ENCODE measurements around the gene LTB4R2.
A peak's percentile ranks its signal among the peaks of the same experiment; 100 is the strongest.

Gene LTB4R2

GRCh38 chr14:24334431-24335291 is 24.7 kb downstream of the LTB4R2 start, which contains the start of gene ADCY4:
Gene ADCY4 (minus strand): TSS chr14:24335071. CDS start chr14:24334652, 419 bp downstream.
- no peak within 1 kb of the TSS for H3K27ac ChIP-seq
- no peaks in the 10 kb centered on the region for H3K36me3 ChIP-seq (ENCODE audit: insufficient read depth, low read length)
- DNase-seq (ENCODE audit: low read depth, low spot score): no peak
- TF ChIP-seq FOXP2 (optimal IDR thresholded peaks at IDR 0.05; ENCODE audit: control extremely low read depth, extremely low read length, insufficient read depth) (no peak), EZH2 (IDR thresholded peaks at IDR 0.05) (no peak), POLR2AphosphoS5 (IDR thresholded peaks at IDR 0.05; ENCODE audit: borderline replicate concordance, low read depth, low read length) (no peak)
- H3K9ac ChIP-seq (ENCODE audit: insufficient read length): peak within 1 kb of the TSS; percentile 63
- H3K4me3 ChIP-seq: peak within 1 kb of the TSS; percentile 84
- H3K9me3 ChIP-seq (ENCODE audit: low read depth, low read length): no peaks in the 10 kb centered on the region

GRCh38 chr14:24335461-24336171 is 25.7 kb downstream of the LTB4R2 start:
- Histone ChIP-seq H3K36me3 (ENCODE audit: insufficient read depth, low read length) (no peaks in the 10 kb centered on the region), H3K27ac (no peak overlapping the region), H3K9ac (ENCODE audit: insufficient read length) (no peak overlapping the region), H3K9me3 (ENCODE audit: low read depth, low read length) (no peaks in the 10 kb centered on the region), H3K4me3 (no peak overlapping the region)
- no peak for TF ChIP-seq FOXP2 (optimal IDR thresholded peaks at IDR 0.05; ENCODE audit: control extremely low read depth, extremely low read length, insufficient read depth)
- TF ChIP-seq EZH2 (IDR thresholded peaks at IDR 0.05): no peak
- no peak for TF ChIP-seq POLR2AphosphoS5 (IDR thresholded peaks at IDR 0.05; ENCODE audit: borderline replicate concordance, low read depth, low read length)
- no peak for DNase-seq (ENCODE audit: low read depth, low spot score)

- TF ChIP-seq POLR2AphosphoS5 (IDR thresholded peaks at IDR 0.05; ENCODE audit: borderline replicate concordance, low read depth, low read length) (no peak), FOXP2 (optimal IDR thresholded peaks at IDR 0.05; ENCODE audit: control extremely low read depth, extremely low read length, insufficient read depth) (no peak), EZH2 (IDR thresholded peaks at IDR 0.05) (no peak)
- no peaks in the 10 kb centered on the region for H3K36me3 ChIP-seq (ENCODE audit: insufficient read depth, low read length)
- H3K9me3 ChIP-seq (ENCODE audit: low read depth, low read length): no peaks in the 10 kb centered on the region
- no peak overlapping the region for H3K4me3 ChIP-seq
- no peak for DNase-seq (ENCODE audit: low read depth, low spot score)
- H3K9ac ChIP-seq (ENCODE audit: insufficient read length): no peak overlapping the region
- H3K27ac ChIP-seq: no peak overlapping the region
Measured at GRCh38 chr14:24337144-24337823, 27.3 kb downstream of the LTB4R2 start.

GRCh38 chr14:24337824-24338175 is 27.9 kb downstream of the LTB4R2 start:
- no peak for TF ChIP-seq FOXP2 (optimal IDR thresholded peaks at IDR 0.05; ENCODE audit: control extremely low read depth, extremely low read length, insufficient read depth)
- TF ChIP-seq EZH2 (IDR thresholded peaks at IDR 0.05): no peak
- TF ChIP-seq POLR2AphosphoS5 (IDR thresholded peaks at IDR 0.05; ENCODE audit: borderline replicate concordance, low read depth, low read length): no peak
- Histone ChIP-seq H3K4me3 (no peak overlapping the region), H3K36me3 (ENCODE audit: insufficient read depth, low read length) (no peaks in the 10 kb centered on the region), H3K27ac (no peak overlapping the region), H3K9me3 (ENCODE audit: low read depth, low read length) (no peaks in the 10 kb centered on the region), H3K9ac (ENCODE audit: insufficient read length) (no peak overlapping the region)
- DNase-seq (ENCODE audit: low read depth, low spot score): no peak

GRCh38 chr14:24338843-24339242 is 28.9 kb downstream of the LTB4R2 start:
- DNase-seq (ENCODE audit: low read depth, low spot score): no peak
- Histone ChIP-seq H3K4me3 (no peak overlapping the region), H3K9ac (ENCODE audit: insufficient read length) (no peak overlapping the region), H3K27ac (no peak overlapping the region), H3K9me3 (ENCODE audit: low read depth, low read length) (no peaks in the 10 kb centered on the region), H3K36me3 (ENCODE audit: insufficient read depth, low read length) (no peaks in the 10 kb centered on the region)
- TF ChIP-seq EZH2 (IDR thresholded peaks at IDR 0.05) (no peak), FOXP2 (optimal IDR thresholded peaks at IDR 0.05; ENCODE audit: control extremely low read depth, extremely low read length, insufficient read depth) (no peak), POLR2AphosphoS5 (IDR thresholded peaks at IDR 0.05; ENCODE audit: borderline replicate concordance, low read depth, low read length) (no peak)

GRCh38 chr14:24339284-24340151 is 29.6 kb downstream of the LTB4R2 start, which contains the start of gene RIPK3:
Gene RIPK3 (minus strand): TSS chr14:24339991. CDS start chr14:24339826, 165 bp downstream.
- DNase-seq (ENCODE audit: low read depth, low spot score): no peak
- no peak within 1 kb of the TSS for H3K9ac ChIP-seq (ENCODE audit: insufficient read length)
- no peaks in the 10 kb centered on the region for H3K9me3 ChIP-seq (ENCODE audit: low read depth, low read length)
- no peak for TF ChIP-seq FOXP2 (optimal IDR thresholded peaks at IDR 0.05; ENCODE audit: control extremely low read depth, extremely low read length, insufficient read depth)
- no peak for TF ChIP-seq EZH2 (IDR thresholded peaks at IDR 0.05)
- TF ChIP-seq POLR2AphosphoS5 (IDR thresholded peaks at IDR 0.05; ENCODE audit: borderline replicate concordance, low read depth, low read length): no peak
- peak within 1 kb of the TSS; percentile 22; the same call in 1 of the 2 replicates for H3K4me3 ChIP-seq
- no peaks in the 10 kb centered on the region for H3K36me3 ChIP-seq (ENCODE audit: insufficient read depth, low read length)
- H3K27ac ChIP-seq: no peak within 1 kb of the TSS

GRCh38 chr14:24340606-24341005 is 30.7 kb downstream of the LTB4R2 start:
- H3K27ac ChIP-seq: no peak overlapping the region
- H3K4me3 ChIP-seq: no peak overlapping the region
- H3K9me3 ChIP-seq (ENCODE audit: low read depth, low read length): no peaks in the 10 kb centered on the region
- no peak overlapping the region for H3K9ac ChIP-seq (ENCODE audit: insufficient read length)
- TF ChIP-seq EZH2 (IDR thresholded peaks at IDR 0.05): no peak
- no peak for TF ChIP-seq FOXP2 (optimal IDR thresholded peaks at IDR 0.05; ENCODE audit: control extremely low read depth, extremely low read length, insufficient read depth)
- TF ChIP-seq POLR2AphosphoS5 (IDR thresholded peaks at IDR 0.05; ENCODE audit: borderline replicate concordance, low read depth, low read length): no peak
- no peak for DNase-seq (ENCODE audit: low read depth, low spot score)
- H3K36me3 ChIP-seq (ENCODE audit: insufficient read depth, low read length): no peaks in the 10 kb centered on the region
